ENCODE results near the gene MESD.
"Not testable (repeated sequence)": the region's sequence is repeated elsewhere in the genome, so short reads cannot be mapped to it uniquely, and the experiment has no call there.

Gene MESD

GRCh38 chr15:80970018-80970657 is 19.5 kb downstream of the MESD start:
- no peak for TF ChIP-seq ZNF274 (IDR thresholded peaks at IDR 0.05; ENCODE audit: low read depth, low read length)
- H3K4me3 ChIP-seq (ENCODE audit: low read length): no peak overlapping the region

GRCh38 chr15:80969316-80969715 is 20.3 kb downstream of the MESD start:
- TF ChIP-seq ZNF274 (IDR thresholded peaks at IDR 0.05; ENCODE audit: low read depth, low read length): no peak
- no peak overlapping the region for H3K4me3 ChIP-seq (ENCODE audit: low read length)

- no peak for TF ChIP-seq ZNF274 (IDR thresholded peaks at IDR 0.05; ENCODE audit: low read depth, low read length)
- no peak overlapping the region for H3K4me3 ChIP-seq (ENCODE audit: low read length)
Measured at GRCh38 chr15:80967991-80968510, 21.6 kb downstream of the MESD start.

- no peak overlapping the region for H3K4me3 ChIP-seq (ENCODE audit: low read length)
- TF ChIP-seq ZNF274 (IDR thresholded peaks at IDR 0.05; ENCODE audit: low read depth, low read length): no peak
Measured at GRCh38 chr15:80967451-80967850, 22.2 kb downstream of the MESD start.

- no peak overlapping the region for H3K4me3 ChIP-seq (ENCODE audit: low read length)
- no peak for TF ChIP-seq ZNF274 (IDR thresholded peaks at IDR 0.05; ENCODE audit: low read depth, low read length)
Measured at GRCh38 chr15:80966431-80967197, 23.0 kb downstream of the MESD start.

- not testable (repeated sequence) for H3K4me3 ChIP-seq (ENCODE audit: low read length)
Measured at GRCh38 chr15:80965454-80965853, 24.2 kb downstream of the MESD start.

GRCh38 chr15:80958818-80959495 is 30.7 kb downstream of the MESD start:
- H3K4me3 ChIP-seq (ENCODE audit: low read length): no peak overlapping the region
- no peak for TF ChIP-seq ZNF274 (IDR thresholded peaks at IDR 0.05; ENCODE audit: low read depth, low read length)

- no peak overlapping the region for H3K4me3 ChIP-seq (ENCODE audit: low read length)
- TF ChIP-seq ZNF274 (IDR thresholded peaks at IDR 0.05; ENCODE audit: low read depth, low read length): no peak
Measured at GRCh38 chr15:80957976-80958375, 31.6 kb downstream of the MESD start.

GRCh38 chr15:80957556-80957955 is 32.1 kb downstream of the MESD start:
- no peak overlapping the region for H3K4me3 ChIP-seq (ENCODE audit: low read length)
- no peak for TF ChIP-seq ZNF274 (IDR thresholded peaks at IDR 0.05; ENCODE audit: low read depth, low read length)

- not testable (repeated sequence) for H3K4me3 ChIP-seq (ENCODE audit: low read length)
Measured at GRCh38 chr15:80955571-80956452, 33.8 kb downstream of the MESD start.

GRCh38 chr15:80953953-80954778 is 35.5 kb downstream of the MESD start:
- no peak overlapping the region for H3K4me3 ChIP-seq (ENCODE audit: low read length)
- TF ChIP-seq ZNF274 (IDR thresholded peaks at IDR 0.05; ENCODE audit: low read depth, low read length): no peak

GRCh38 chr15:80953001-80953952 is 36.3 kb downstream of the MESD start:
- TF ChIP-seq ZNF274 (IDR thresholded peaks at IDR 0.05; ENCODE audit: low read depth, low read length): no peak
- no peak overlapping the region for H3K4me3 ChIP-seq (ENCODE audit: low read length)

All from GM08714 (cell line).